Trophoblast cell (in vitro differentiated cells and primary cell): ENCODE measurements around the gene DUOX2.

Experiments used
- DNase-seq, 2 donors: peaks; one replicate each; pipeline ENCODE4 v3.0.0-alpha.2; 2016
- H2AFZ ChIP-seq: 2 replicates; pipeline ENCODE4 v1.6.1; 2013; ENCODE audit warnings: low read length, moderate library complexity, mild to moderate bottlenecking; ENCODE audit not compliant: insufficient read depth, poor library complexity
- H2AK5ac ChIP-seq: 2 replicates; pipeline ENCODE4 v1.6.1; 2013; ENCODE audit warnings: mild to moderate bottlenecking, low read length
- H2BK120ac ChIP-seq: 2 replicates; pipeline ENCODE4 v1.6.1; 2013; ENCODE audit warnings: low read length, mild to moderate bottlenecking, moderate library complexity; ENCODE audit not compliant: insufficient read depth, poor library complexity
- H2BK12ac ChIP-seq: 2 replicates; pipeline ENCODE4 v1.6.1; 2013; ENCODE audit warnings: mild to moderate bottlenecking, low read length, moderate library complexity
- H2BK5ac ChIP-seq: 2 replicates; pipeline ENCODE4 v1.6.1; 2013; ENCODE audit warnings: low read length, low read depth, moderate library complexity, mild to moderate bottlenecking; ENCODE audit not compliant: poor library complexity
- H3K14ac ChIP-seq: 2 replicates; pipeline ENCODE4 v1.6.1; 2013; ENCODE audit warnings: mild to moderate bottlenecking, low read length
- H3K18ac ChIP-seq: 2 replicates; pipeline ENCODE4 v1.6.1; 2013; ENCODE audit warnings: mild to moderate bottlenecking, low read length
- H3K23ac ChIP-seq: 2 replicates; pipeline ENCODE4 v1.6.1; 2013; ENCODE audit warnings: low read length
- H3K27ac ChIP-seq: 2 replicates; pipeline ENCODE4 v1.5.1; 2013; ENCODE audit warnings: low read depth, mild to moderate bottlenecking, inconsistent platforms, low read length, moderate library complexity
- H3K27me3 ChIP-seq: 2 replicates; pipeline ENCODE4 v1.6.1; 2013; ENCODE audit warnings: inconsistent platforms, mild to moderate bottlenecking, low read length, moderate library complexity; ENCODE audit not compliant: insufficient read depth
- H3K36me3 ChIP-seq, 2 experiments: 1 replicate in 1 of 2; 2 replicates in 1 of 2; pipeline ENCODE4 v1.6.1; 2013; ENCODE audit warnings: low read length in 2 of 2, mild to moderate bottlenecking in 2 of 2, moderate library complexity in 1 of 2; ENCODE audit not compliant: insufficient read depth in 2 of 2, control insufficient read depth in 1 of 2
- H3K4ac ChIP-seq: 2 replicates; pipeline ENCODE4 v1.6.1; 2013; ENCODE audit warnings: low read depth, mild to moderate bottlenecking, low read length, moderate library complexity
- H3K4me1 ChIP-seq, 2 experiments: 1 replicate in 1 of 2; 2 replicates in 1 of 2; pipeline ENCODE4 v1.6.1; 2013; ENCODE audit warnings: low read length in 2 of 2, mild to moderate bottlenecking in 2 of 2, moderate library complexity in 1 of 2; ENCODE audit not compliant: insufficient read depth in 2 of 2, control insufficient read depth in 1 of 2
- H3K4me2 ChIP-seq: 2 replicates; pipeline ENCODE4 v1.6.1; 2013; ENCODE audit warnings: inconsistent platforms, mild to moderate bottlenecking, low read length, moderate library complexity
- H3K4me3 ChIP-seq: 2 replicates; pipeline ENCODE4 v1.5.1; 2013; ENCODE audit warnings: mild to moderate bottlenecking, low read depth, low read length, inconsistent platforms
- H3K79me1 ChIP-seq: one replicate; pipeline ENCODE4 v1.6.1; 2013; ENCODE audit warnings: low read length
- H3K79me2 ChIP-seq: 2 replicates; pipeline ENCODE4 v1.6.1; 2013; ENCODE audit warnings: low read length, mild to moderate bottlenecking; ENCODE audit not compliant: control insufficient read depth, insufficient read depth, poor library complexity
- H3K9ac ChIP-seq: 2 replicates; pipeline ENCODE4 v1.6.1; 2013; ENCODE audit warnings: mild to moderate bottlenecking, low read length
- H3K9me3 ChIP-seq: 2 replicates; pipeline ENCODE4 v1.6.1; 2013; ENCODE audit warnings: low read depth, mild to moderate bottlenecking, control low read depth, inconsistent platforms, low read length; ENCODE audit not compliant: insufficient read depth
- H4K12ac ChIP-seq: 2 replicates; pipeline ENCODE4 v1.6.1; 2013; ENCODE audit warnings: low read depth, mild to moderate bottlenecking, low read length, moderate library complexity
- H4K8ac ChIP-seq: 2 replicates; pipeline ENCODE4 v1.6.1; 2013; ENCODE audit warnings: low read depth, mild to moderate bottlenecking, low read length, moderate library complexity
- H4K91ac ChIP-seq: one replicate; pipeline ENCODE4 v1.6.1; 2013; ENCODE audit warnings: low read depth, mild to moderate bottlenecking, low read length, moderate library complexity
- WGBS: extraction: QIAGEN DNeasy Blood & Tissue Kit; methylation state at CpG from one replicate; pipeline ENCODE4 v1.1.7; 2013; ENCODE audit warnings: missing lambda C conversion rate; ENCODE audit not compliant: insufficient read length, insufficient coverage; ENCODE audit errors: extremely low coverage; 5-methylcytosine and 5-hydroxymethylcytosine counted together

Gene DUOX2

GRCh38 chr15:45147606-45148005 is 33.6 kb upstream of the DUOX2 start:
- no peak overlapping the region for H2BK5ac ChIP-seq
- no peak for DNase-seq
- peaks cover 11 to 18% of the 10 kb centered on the region in 2 experiments for H3K4me1 ChIP-seq
- H3K23ac ChIP-seq: no peak overlapping the region
- H3K4me3 ChIP-seq: no peak overlapping the region
- H4K91ac ChIP-seq: no peak overlapping the region
- no peak overlapping the region for H4K8ac ChIP-seq
- H2AK5ac ChIP-seq: no peak overlapping the region
- H2BK12ac ChIP-seq: no peak overlapping the region
- H3K4me2 ChIP-seq: no peak overlapping the region
- WGBS: no CpG with 5 or more reads among the region's 7 CpGs
- H3K27me3 ChIP-seq: no peaks in the 10 kb centered on the region
- no peak overlapping the region for H2AFZ ChIP-seq
- H3K79me1 ChIP-seq: no peaks in the 10 kb centered on the region
- H3K14ac ChIP-seq: no peak overlapping the region
- no peak overlapping the region for H3K4ac ChIP-seq
- H3K36me3 ChIP-seq: no peaks in the 10 kb centered on the region
- H2BK120ac ChIP-seq: no peak overlapping the region
- no peak overlapping the region for H3K27ac ChIP-seq
- no peak overlapping the region for H3K18ac ChIP-seq
- no peaks in the 10 kb centered on the region for H3K79me2 ChIP-seq
- no peaks in the 10 kb centered on the region for H3K9me3 ChIP-seq
- no peak overlapping the region for H4K12ac ChIP-seq
- no peak overlapping the region for H3K9ac ChIP-seq

DNA sequence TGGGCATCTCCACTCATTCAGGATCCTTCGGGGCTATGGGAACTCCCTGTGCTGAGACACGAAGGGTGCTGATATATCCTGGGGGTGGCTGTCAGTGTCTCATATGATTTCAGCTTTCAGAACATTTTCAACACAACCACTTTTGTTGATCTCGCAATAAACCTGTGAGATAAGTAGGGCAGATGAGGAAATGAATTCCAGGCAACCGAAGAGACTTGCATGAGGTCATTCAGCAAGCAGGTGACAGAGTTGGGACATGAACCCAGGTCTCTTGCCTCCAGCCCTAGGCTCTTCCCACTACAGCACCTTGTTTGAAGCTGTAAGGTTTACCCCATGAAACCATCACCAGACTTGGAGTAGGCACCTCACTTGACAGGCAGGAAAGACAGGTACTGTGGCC is 32.4 kb upstream of the DUOX2 start:
- H3K14ac ChIP-seq: no peak overlapping the region
- no peak overlapping the region for H3K18ac ChIP-seq
- no peak overlapping the region for H3K4me3 ChIP-seq
- no peak overlapping the region for H2BK120ac ChIP-seq
- no peak overlapping the region for H3K4ac ChIP-seq
- H3K36me3 ChIP-seq: no peaks in the 10 kb centered on the region
- H3K79me1 ChIP-seq: no peaks in the 10 kb centered on the region
- no peaks in the 10 kb centered on the region for H3K9me3 ChIP-seq
- H3K27me3 ChIP-seq: no peaks in the 10 kb centered on the region
- H4K91ac ChIP-seq: no peak overlapping the region
- H4K12ac ChIP-seq: no peak overlapping the region
- no peak overlapping the region for H3K9ac ChIP-seq
- no peaks in the 10 kb centered on the region for H3K79me2 ChIP-seq
- no peak overlapping the region for H4K8ac ChIP-seq
- no peak overlapping the region for H3K27ac ChIP-seq
- DNase-seq: peak; percentile 3 to 23
- H3K4me2 ChIP-seq: no peak overlapping the region
- H2AK5ac ChIP-seq: no peak overlapping the region
- H3K4me1 ChIP-seq: peaks cover 11 to 18% of the 10 kb centered on the region in 2 experiments
- H3K23ac ChIP-seq: no peak overlapping the region
- no CpG with 5 or more reads among the region's 4 CpGs for WGBS
- H2BK5ac ChIP-seq: no peak overlapping the region
- H2BK12ac ChIP-seq: no peak overlapping the region
- no peak overlapping the region for H2AFZ ChIP-seq

DNA sequence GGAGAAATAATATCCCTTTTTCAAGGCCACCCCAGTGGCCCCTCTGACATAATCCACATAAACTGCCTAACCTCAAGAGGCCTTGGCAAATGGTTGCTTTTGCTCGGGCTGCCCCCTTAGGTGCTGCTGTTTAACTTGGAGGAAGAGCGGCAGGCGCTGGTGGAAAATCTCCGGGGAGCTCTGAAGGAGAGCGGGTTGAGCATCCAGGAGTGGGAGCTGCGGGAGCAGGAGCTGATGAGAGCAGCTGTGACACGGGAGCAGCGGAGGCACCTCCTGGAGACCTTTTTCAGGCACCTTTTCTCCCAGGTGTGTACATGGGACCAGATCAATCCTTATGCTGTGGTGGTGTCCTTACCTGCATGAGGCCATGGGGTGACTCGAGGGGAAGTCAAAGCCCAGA is 30.8 kb upstream of the DUOX2 start:
- H4K91ac ChIP-seq: no peak overlapping the region
- no CpG with 5 or more reads among the region's 9 CpGs for WGBS
- no peak overlapping the region for H3K9ac ChIP-seq
- no peak overlapping the region for H3K4me3 ChIP-seq
- no peak overlapping the region for H3K23ac ChIP-seq
- no peak overlapping the region for H3K27ac ChIP-seq
- no peak overlapping the region for H4K12ac ChIP-seq
- H3K4ac ChIP-seq: no peak overlapping the region
- H3K79me1 ChIP-seq: peaks cover 1% of the 10 kb centered on the region
- no peak overlapping the region for H2AK5ac ChIP-seq
- no peaks in the 10 kb centered on the region for H3K79me2 ChIP-seq
- no peak overlapping the region for H3K4me2 ChIP-seq
- H3K27me3 ChIP-seq: no peaks in the 10 kb centered on the region
- no peak overlapping the region for H2AFZ ChIP-seq
- DNase-seq: no peak
- H3K36me3 ChIP-seq: no peaks in the 10 kb centered on the region
- H3K4me1 ChIP-seq: peaks cover 11 to 18% of the 10 kb centered on the region in 2 experiments
- H2BK5ac ChIP-seq: no peak overlapping the region
- H2BK120ac ChIP-seq: no peak overlapping the region
- H2BK12ac ChIP-seq: no peak overlapping the region
- H4K8ac ChIP-seq: no peak overlapping the region
- no peak overlapping the region for H3K14ac ChIP-seq
- H3K18ac ChIP-seq: no peak overlapping the region
- H3K9me3 ChIP-seq: no peaks in the 10 kb centered on the region

DNA sequence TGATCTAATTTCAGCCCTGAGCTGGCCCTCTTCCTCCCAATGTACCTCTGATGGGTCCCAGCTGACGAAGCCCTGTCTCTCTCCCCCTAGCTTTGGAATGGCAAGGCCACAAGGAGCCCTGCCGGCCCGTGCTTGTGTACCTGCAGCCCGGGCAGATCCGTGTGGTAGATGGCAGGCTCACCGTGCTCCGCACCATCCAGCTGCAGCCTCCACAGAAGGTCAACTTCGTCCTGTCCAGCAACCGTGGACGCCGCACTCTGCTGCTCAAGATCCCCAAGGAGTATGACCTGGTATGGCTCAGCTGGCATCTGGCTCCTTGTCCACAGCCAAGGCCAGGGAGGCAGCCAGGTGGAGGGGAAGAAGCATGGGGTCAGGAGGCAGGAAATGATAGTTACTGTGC is 30.0 kb upstream of the DUOX2 start:
- Histone ChIP-seq H2BK5ac (no peak overlapping the region), H2BK12ac (no peak overlapping the region), H3K4me1 (peaks cover 7 to 16% of the 10 kb centered on the region in 2 experiments), H4K8ac (no peak overlapping the region), H3K14ac (no peak overlapping the region), H2AFZ (no peak overlapping the region), H3K79me1 (peaks cover 1% of the 10 kb centered on the region), H2AK5ac (no peak overlapping the region), H4K91ac (no peak overlapping the region), H2BK120ac (no peak overlapping the region), H3K9ac (no peak overlapping the region), H4K12ac (no peak overlapping the region), H3K27me3 (no peaks in the 10 kb centered on the region), H3K79me2 (no peaks in the 10 kb centered on the region), H3K27ac (no peak overlapping the region), H3K4ac (no peak overlapping the region), H3K4me3 (no peak overlapping the region), H3K23ac (no peak overlapping the region), H3K9me3 (no peaks in the 10 kb centered on the region), H3K18ac (no peak overlapping the region), H3K36me3 (no peaks in the 10 kb centered on the region), H3K4me2 (no peak overlapping the region)
- WGBS: no CpG with 5 or more reads among the region's 11 CpGs
- DNase-seq: no peak
